Smooth muscle cell of trachea (primary cell): Measurements from ENCODE around the gene SUV39H1. TPM values are rescaled to one million over a fixed set of nuclear protein-coding genes. Genes with fewer than 3 reads are reported as not detected.

Source experiments
- total RNA-seq: library from RNA; depleted of rRNA; stranded (reverse); fragments of >200 nt; gene quantifications from 2 replicates; pipeline ENCODE4 v1.2.1, GENCODE V29; 2014

The SUV39H1 gene
- 2.3 and 8.3 TPM in 2 replicates for total RNA-seq

GRCh38 chrX:48696301-48696908 lies at the start of gene SUV39H1:
SUV39H1 (plus strand) TSS chrX:48696734; CDS start chrX:48696785, 51 bp downstream.

DNA sequence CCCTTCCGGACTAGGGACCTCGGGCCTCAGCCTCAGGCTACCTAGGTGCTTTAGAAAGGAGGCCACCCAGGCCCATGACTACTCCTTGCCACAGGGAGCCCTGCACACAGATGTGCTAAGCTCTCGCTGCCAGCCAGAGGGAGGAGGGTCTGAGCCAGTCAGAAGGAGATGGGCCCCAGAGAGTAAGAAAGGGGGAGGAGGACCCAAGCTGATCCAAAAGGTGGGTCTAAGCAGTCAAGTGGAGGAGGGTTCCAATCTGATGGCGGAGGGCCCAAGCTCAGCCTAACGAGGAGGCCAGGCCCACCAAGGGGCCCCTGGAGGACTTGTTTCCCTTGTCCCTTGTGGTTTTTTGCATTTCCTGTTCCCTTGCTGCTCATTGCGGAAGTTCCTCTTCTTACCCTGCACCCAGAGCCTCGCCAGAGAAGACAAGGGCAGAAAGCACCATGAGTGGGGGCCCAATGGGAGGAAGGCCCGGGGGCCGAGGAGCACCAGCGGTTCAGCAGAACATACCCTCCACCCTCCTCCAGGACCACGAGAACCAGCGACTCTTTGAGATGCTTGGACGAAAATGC lies 13.0 kb upstream of the SUV39H1 start, which contains the start of gene WAS:
WAS (plus strand) TSS at position 389 of the 572 bp plus-strand sequence; CDS start at position 444, 55 bp downstream.

Other genes starting within 250 kb of the SUV39H1 start
- gene SLC38A5, start 226.5 kb upstream of the SUV39H1 start, total RNA-seq = 56.4 and 78.2 TPM in 2 replicates
- gene FTSJ1, start 220.5 kb upstream of the SUV39H1 start, total RNA-seq = 40.5 and 52.1 TPM in 2 replicates
- gene PORCN, start 187.7 kb upstream of the SUV39H1 start, total RNA-seq = 6.5 and 10.8 TPM in 2 replicates
- gene EBP, start 174.9 kb upstream of the SUV39H1 start, total RNA-seq = 17.9 and 76.4 TPM in 2 replicates
- 8.7 and 9.3 TPM in 2 replicates for gene TBC1D25, start 157.0 kb upstream of the SUV39H1 start, total RNA-seq
- 59.4 and 286 TPM in 2 replicates for gene RBM3, start 122.2 kb upstream of the SUV39H1 start, total RNA-seq
- gene WDR13, start 99.2 kb upstream of the SUV39H1 start, total RNA-seq = 103 and 147 TPM in 2 replicates
- 0.17 TPM in 1 of 2 replicates, not detected in the other for gene WAS, start 12.9 kb upstream of the SUV39H1 start, total RNA-seq
- gene GLOD5, start 65.0 kb downstream of the SUV39H1 start, total RNA-seq = not detected in 2 replicates
- not detected in 2 replicates for gene GATA1, start 89.9 kb downstream of the SUV39H1 start, total RNA-seq
- 28.1 and 36.1 TPM in 2 replicates for gene HDAC6, start 105.3 kb downstream of the SUV39H1 start, total RNA-seq
- not detected in 2 replicates for gene ERAS, start 129.8 kb downstream of the SUV39H1 start, total RNA-seq
- gene PCSK1N, start 138.9 kb downstream of the SUV39H1 start, total RNA-seq = 0.33 TPM in 1 of 2 replicates, not detected in the other
- 28.4 and 28.5 TPM in 2 replicates for gene TIMM17B, start 201.0 kb downstream of the SUV39H1 start, total RNA-seq
- 50.8 and 62.5 TPM in 2 replicates for gene PQBP1, start 201.2 kb downstream of the SUV39H1 start, total RNA-seq
- 13.2 and 16.4 TPM in 2 replicates for gene SLC35A2, start 214.9 kb downstream of the SUV39H1 start, total RNA-seq
- gene PIM2, start 222.3 kb downstream of the SUV39H1 start, total RNA-seq = 3.3 and 4.0 TPM in 2 replicates